Pulmonary artery endothelial cell (primary cell): ENCODE measurements around the gene HAL. TPM values are rescaled to one million over a fixed set of nuclear protein-coding genes. Genes with fewer than 3 reads are reported as not detected.

Experiments
- DNase-seq: peaks from one replicate; pipeline ENCODE4 v3.0.0-alpha.2; 2011; ENCODE audit warnings: low read depth, low spot score
- total RNA-seq: library from RNA; depleted of rRNA; stranded (reverse); fragments of >200 nt; gene quantifications from 2 replicates; pipeline ENCODE4 v1.2.3, GENCODE V29; 2014

HAL gene
- total RNA-seq, 1 donor from 2014 or later, result 0.07 TPM

DNA sequence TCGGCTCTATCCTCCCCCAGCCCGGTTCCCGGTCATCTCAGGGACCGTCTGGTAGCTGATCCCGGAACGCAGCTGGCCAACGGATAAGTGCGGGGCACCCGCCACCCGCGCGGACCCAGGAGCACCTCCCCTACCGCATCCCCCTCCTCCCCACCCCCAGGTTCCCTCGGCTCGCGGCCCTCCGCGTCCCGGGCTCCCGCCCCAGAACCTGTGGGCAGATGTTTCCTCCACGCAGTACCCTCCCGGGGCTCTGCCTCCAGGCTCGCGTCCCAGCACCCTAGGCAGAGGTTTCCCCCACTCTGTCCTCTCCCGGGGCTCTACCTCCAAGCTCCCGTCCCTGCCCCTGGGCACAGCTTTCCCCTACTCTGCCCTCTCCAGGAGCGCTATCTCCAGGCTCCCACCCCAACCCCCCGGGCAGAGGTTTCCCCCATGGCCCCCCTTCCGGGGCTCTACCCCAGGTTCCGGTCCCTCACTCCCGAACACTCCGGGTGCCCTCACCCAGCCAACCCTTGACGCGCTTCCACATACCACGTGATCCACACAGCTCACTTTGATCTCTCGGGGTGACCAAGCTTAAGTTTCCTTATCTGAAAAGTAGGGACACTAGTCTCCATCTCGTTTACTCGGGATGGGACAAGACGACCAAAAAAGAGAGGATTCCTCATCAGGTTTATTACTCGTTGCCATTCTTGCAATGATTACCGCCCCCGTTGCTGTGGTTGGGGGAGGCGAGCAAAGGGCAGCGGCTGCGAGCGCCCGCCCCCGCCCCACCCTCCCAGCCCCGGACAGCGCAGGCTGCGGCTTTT, 53.4 kb downstream of the HAL start, which contains the start of gene CCDC38:
Gene CCDC38 (minus strand): TSS at position 91 of the 806 bp plus-strand sequence. CDS start 6,105 bp downstream, outside the sequence.
- no peak for DNase-seq

DNA sequence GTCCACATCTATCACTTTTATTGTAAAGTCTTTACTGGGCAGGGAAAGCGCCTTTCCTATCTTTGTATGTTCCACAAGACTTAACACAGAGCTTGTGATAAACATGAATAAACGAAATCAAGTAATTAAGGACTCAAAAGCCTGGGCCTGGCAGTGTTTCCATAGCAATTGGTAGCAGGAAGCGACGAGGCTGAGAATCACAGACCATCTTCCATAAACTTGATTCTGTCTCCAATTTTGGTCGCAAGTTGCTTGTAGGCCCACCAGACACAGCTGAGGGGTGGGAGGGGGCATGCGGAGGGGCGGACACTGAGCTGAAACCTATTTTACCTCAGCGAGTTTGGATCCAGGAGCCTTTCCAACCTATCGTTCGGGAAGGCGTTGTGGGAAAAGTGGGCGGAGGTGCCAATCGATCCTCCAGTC, 54.0 kb downstream of the HAL start:
- DNase-seq, result no peak

DNA sequence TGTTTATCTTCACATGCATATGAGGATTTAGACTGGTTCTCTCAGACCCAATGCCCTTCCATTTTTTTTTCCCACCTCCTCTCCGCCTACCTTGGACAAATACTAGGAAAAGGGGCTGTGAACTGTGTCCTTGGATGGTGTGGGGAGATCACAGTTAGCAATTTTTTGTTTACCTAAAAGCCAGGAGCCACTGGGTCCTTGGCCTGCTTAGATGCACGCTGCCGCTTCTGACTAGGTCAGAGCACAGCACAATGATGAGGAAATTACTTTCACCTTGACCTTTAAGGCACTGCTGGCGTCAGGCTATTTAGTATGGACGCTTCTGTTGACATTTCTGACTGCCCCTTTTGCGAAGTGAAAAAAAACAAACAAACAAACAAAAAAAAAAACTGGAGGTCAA, 55.6 kb downstream of the HAL start:
- DNase-seq, result no peak

Other genes starting within 250 kb of the HAL start
- gene NTN4, start 205.6 kb downstream of the HAL start, total RNA-seq, result 122 and 310 TPM in 2 replicates
- gene SNRPF, start 137.4 kb downstream of the HAL start, total RNA-seq, result 33.6 and 40.9 TPM in 2 replicates
- not detected in 2 replicates for gene CCDC38, start 53.7 kb downstream of the HAL start, total RNA-seq
- under 0.01 and 0.07 TPM in 2 replicates for gene AMDHD1, start 53.0 kb downstream of the HAL start, total RNA-seq
- gene LTA4H, start 39.2 kb upstream of the HAL start, total RNA-seq, result 87.8 and 90.6 TPM in 2 replicates
- 22.0 and 31.9 TPM in 2 replicates for gene ELK3, start 198.0 kb upstream of the HAL start, total RNA-seq